ENCODE results near the gene GPR32.
A peak's percentile ranks its signal among the peaks of the same experiment; 100 is the strongest.
"Not testable (repeated sequence)": the region's sequence is repeated elsewhere in the genome, so short reads cannot be mapped to it uniquely, and the experiment has no call there.

The GPR32 gene

GRCh38 chr19:50759886-50760285, 10.4 kb upstream of the GPR32 start:
- CTCF ChIA-PET = interaction anchor here (0.6 to 1.4 kb wide), 2 partner anchors 9 to 24 kb away, joined by 3 read pairs; no protein-coding TSS in a partner anchor
- Histone ChIP-seq H3K4me1 (ENCODE audit: control extremely low read depth in 1 of 4, control insufficient read depth in 4 of 4, insufficient read depth in 4 of 4, low read length in 3 of 4) (peaks cover 0 to 3% (median 0%) of the 10 kb centered on the region in 4 experiments), H3K27ac (ENCODE audit: insufficient read depth in 1 of 2, low read depth in 1 of 2, low read length in 2 of 2, poor library complexity in 1 of 2, severe bottlenecking in 2 of 2) (no peak overlapping the region), H3K36me3 (ENCODE audit: control insufficient read depth in 4 of 4, insufficient read depth in 4 of 4, low read length in 3 of 4) (no peaks in the 10 kb centered on the region), H3K9me3 (ENCODE audit: control extremely low read depth in 1 of 5, control insufficient read depth in 4 of 5, insufficient read depth in 2 of 5, low read depth in 1 of 5, low read length in 4 of 5) (no peaks in the 10 kb centered on the region), H3K4me3 (ENCODE audit: control insufficient read depth in 1 of 7, extremely low read depth in 1 of 7, insufficient read depth in 4 of 7, low read depth in 2 of 7, low read length in 6 of 7) (no peak overlapping the region), H3K27me3 (replicated peaks in 2 of 5; ENCODE audit: control insufficient read depth in 4 of 5, insufficient read depth in 5 of 5, low read length in 4 of 5) (peaks cover 0 to 16% (median under 1%) of the 10 kb centered on the region in 5 experiments)
- DNase-seq = peak; percentile 38 to 62 (median 57)
- POLR2A ChIA-PET = interaction anchor here (0.6 kb wide), 1 partner anchor 27 kb away, joined by 3 read pairs; no protein-coding TSS in a partner anchor
- 90% methylated on average over 2 of the region's 4 CpGs for WGBS (ENCODE audit: insufficient coverage)

DNA sequence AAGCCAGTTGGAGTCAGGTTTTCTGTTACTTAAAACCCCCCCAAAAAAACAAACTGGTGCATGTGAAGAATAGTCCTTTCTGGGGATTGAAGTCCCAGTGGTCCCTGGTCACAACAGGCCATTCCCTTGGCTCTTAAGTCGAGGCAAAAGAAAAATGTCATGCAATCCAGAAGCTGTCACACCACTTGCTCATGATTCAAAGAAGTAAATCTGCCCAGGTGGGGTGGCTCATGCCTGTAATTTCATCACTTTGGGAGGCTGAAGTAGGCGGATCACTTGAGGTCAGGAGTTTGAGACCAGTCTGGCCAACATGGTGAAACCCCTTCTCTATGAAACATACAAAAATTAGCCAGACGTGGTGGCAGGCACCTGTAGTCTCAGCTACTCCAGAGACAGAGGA, 8.8 kb upstream of the GPR32 start:
- H3K36me3 ChIP-seq (ENCODE audit: control insufficient read depth in 4 of 4, insufficient read depth in 4 of 4, low read length in 3 of 4); POLR2A ChIA-PET; H3K27me3 ChIP-seq (replicated peaks in 2 of 5; ENCODE audit: control insufficient read depth in 4 of 5, insufficient read depth in 5 of 5, low read length in 4 of 5); H3K4me1 ChIP-seq (ENCODE audit: control extremely low read depth in 1 of 4, control insufficient read depth in 4 of 4, insufficient read depth in 4 of 4, low read length in 3 of 4); DNase-seq; H3K9me3 ChIP-seq (ENCODE audit: control extremely low read depth in 1 of 5, control insufficient read depth in 4 of 5, insufficient read depth in 2 of 5, low read depth in 1 of 5, low read length in 4 of 5); H3K4me3 ChIP-seq (ENCODE audit: control insufficient read depth in 1 of 7, extremely low read depth in 1 of 7, insufficient read depth in 4 of 7, low read depth in 2 of 7, low read length in 6 of 7); H3K27ac ChIP-seq (ENCODE audit: insufficient read depth in 1 of 2, low read depth in 1 of 2, low read length in 2 of 2, poor library complexity in 1 of 2, severe bottlenecking in 2 of 2); CTCF ChIA-PET: not testable (repeated sequence)
- 93% methylated on average over 2 of the region's 3 CpGs for WGBS (ENCODE audit: insufficient coverage)

DNA sequence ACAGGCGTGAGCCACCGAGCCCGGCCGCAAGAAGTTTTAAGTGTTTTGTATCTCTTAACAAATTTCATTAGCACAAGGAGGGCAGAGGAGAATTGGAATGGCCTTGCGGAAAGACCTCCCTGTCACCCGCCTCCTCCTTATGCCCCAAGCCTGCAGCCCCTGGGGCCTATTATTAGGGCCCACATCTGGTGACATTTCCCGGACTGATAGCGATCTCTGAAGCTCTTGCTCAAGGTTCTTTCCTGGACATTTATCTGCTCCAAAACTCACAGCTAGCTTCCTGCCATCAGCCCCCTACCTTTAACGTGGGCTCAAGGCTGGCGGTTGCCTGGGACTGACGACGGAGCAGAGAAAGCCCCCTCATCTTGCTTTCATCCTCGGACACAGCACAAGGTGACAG, 6.7 kb upstream of the GPR32 start:
- DNase-seq; H3K36me3 ChIP-seq (ENCODE audit: control insufficient read depth in 4 of 4, insufficient read depth in 4 of 4, low read length in 3 of 4); H3K9me3 ChIP-seq (ENCODE audit: control extremely low read depth in 1 of 5, control insufficient read depth in 4 of 5, insufficient read depth in 2 of 5, low read depth in 1 of 5, low read length in 4 of 5); H3K27ac ChIP-seq (ENCODE audit: insufficient read depth in 1 of 2, low read depth in 1 of 2, low read length in 2 of 2, poor library complexity in 1 of 2, severe bottlenecking in 2 of 2); H3K4me1 ChIP-seq (ENCODE audit: control extremely low read depth in 1 of 4, control insufficient read depth in 4 of 4, insufficient read depth in 4 of 4, low read length in 3 of 4); H3K27me3 ChIP-seq (replicated peaks in 2 of 5; ENCODE audit: control insufficient read depth in 4 of 5, insufficient read depth in 5 of 5, low read length in 4 of 5); H3K4me3 ChIP-seq (ENCODE audit: control insufficient read depth in 1 of 7, extremely low read depth in 1 of 7, insufficient read depth in 4 of 7, low read depth in 2 of 7, low read length in 6 of 7); CTCF ChIA-PET; POLR2A ChIA-PET: not testable (repeated sequence)
- 85% methylated on average over 2 of the region's 13 CpGs for WGBS (ENCODE audit: insufficient coverage)

GRCh38 chr19:50764409-50764808, 5.9 kb upstream of the GPR32 start:
- POLR2A ChIA-PET = no interaction called here

DNA sequence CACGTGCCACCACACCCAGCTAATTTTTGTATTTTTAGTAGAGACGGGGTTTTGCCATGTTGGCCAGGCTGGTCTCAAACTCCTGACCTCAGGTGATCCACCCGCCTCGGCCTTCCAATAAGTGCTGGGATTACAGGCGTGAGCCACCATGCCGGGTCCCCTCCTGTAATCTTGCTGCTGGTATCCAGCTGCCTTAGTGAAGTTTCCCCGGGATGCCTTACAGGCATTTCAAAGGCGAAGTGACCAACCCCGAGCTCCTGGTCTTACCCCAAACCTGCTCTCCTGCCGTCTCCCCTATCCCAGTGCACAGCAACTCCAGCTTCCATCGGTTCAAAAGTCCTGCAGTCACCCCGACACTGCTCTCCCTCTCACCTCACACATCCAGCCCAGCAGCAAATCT, 3.5 kb upstream of the GPR32 start:
- POLR2A ChIA-PET; H3K27ac ChIP-seq (ENCODE audit: insufficient read depth in 1 of 2, low read depth in 1 of 2, low read length in 2 of 2, poor library complexity in 1 of 2, severe bottlenecking in 2 of 2); H3K4me3 ChIP-seq (ENCODE audit: control insufficient read depth in 1 of 7, extremely low read depth in 1 of 7, insufficient read depth in 4 of 7, low read depth in 2 of 7, low read length in 6 of 7); H3K27me3 ChIP-seq (replicated peaks in 2 of 5; ENCODE audit: control insufficient read depth in 4 of 5, insufficient read depth in 5 of 5, low read length in 4 of 5); H3K9me3 ChIP-seq (ENCODE audit: control extremely low read depth in 1 of 5, control insufficient read depth in 4 of 5, insufficient read depth in 2 of 5, low read depth in 1 of 5, low read length in 4 of 5); H3K36me3 ChIP-seq (ENCODE audit: control insufficient read depth in 4 of 4, insufficient read depth in 4 of 4, low read length in 3 of 4); DNase-seq; H3K4me1 ChIP-seq (ENCODE audit: control extremely low read depth in 1 of 4, control insufficient read depth in 4 of 4, insufficient read depth in 4 of 4, low read length in 3 of 4): not testable (repeated sequence)
- CTCF ChIA-PET = interaction anchor here (1.2 kb wide), 1 partner anchor 38 kb away, joined by 3 read pairs; no protein-coding TSS in a partner anchor
- WGBS (ENCODE audit: insufficient coverage) = 91% methylated on average over 9 of the region's 12 CpGs

More at GRCh38 chr19:50764409-50764808, 5.9 kb upstream of the GPR32 start:
- H3K27me3 ChIP-seq (replicated peaks in 2 of 5; ENCODE audit: control insufficient read depth in 4 of 5, insufficient read depth in 5 of 5, low read length in 4 of 5) = no peaks in the 10 kb centered on the region
- H3K4me1 ChIP-seq (ENCODE audit: control extremely low read depth in 1 of 4, control insufficient read depth in 4 of 4, insufficient read depth in 4 of 4, low read length in 3 of 4) = peaks cover 0 to 10% (median 3%) of the 10 kb centered on the region in 4 experiments
- no peak for DNase-seq
- no peaks in the 10 kb centered on the region for H3K9me3 ChIP-seq (ENCODE audit: control extremely low read depth in 1 of 5, control insufficient read depth in 4 of 5, insufficient read depth in 2 of 5, low read depth in 1 of 5, low read length in 4 of 5)
- H3K4me3 ChIP-seq (ENCODE audit: control insufficient read depth in 1 of 7, extremely low read depth in 1 of 7, insufficient read depth in 4 of 7, low read depth in 2 of 7, low read length in 6 of 7) = no peak overlapping the region
- no peak overlapping the region for H3K27ac ChIP-seq (ENCODE audit: insufficient read depth in 1 of 2, low read depth in 1 of 2, low read length in 2 of 2, poor library complexity in 1 of 2, severe bottlenecking in 2 of 2)
- CTCF ChIA-PET = no interaction called here
- 100% methylated on average over 3 of the region's 7 CpGs for WGBS (ENCODE audit: insufficient coverage)
- no peaks in the 10 kb centered on the region for H3K36me3 ChIP-seq (ENCODE audit: control insufficient read depth in 4 of 4, insufficient read depth in 4 of 4, low read length in 3 of 4)

DNA sequence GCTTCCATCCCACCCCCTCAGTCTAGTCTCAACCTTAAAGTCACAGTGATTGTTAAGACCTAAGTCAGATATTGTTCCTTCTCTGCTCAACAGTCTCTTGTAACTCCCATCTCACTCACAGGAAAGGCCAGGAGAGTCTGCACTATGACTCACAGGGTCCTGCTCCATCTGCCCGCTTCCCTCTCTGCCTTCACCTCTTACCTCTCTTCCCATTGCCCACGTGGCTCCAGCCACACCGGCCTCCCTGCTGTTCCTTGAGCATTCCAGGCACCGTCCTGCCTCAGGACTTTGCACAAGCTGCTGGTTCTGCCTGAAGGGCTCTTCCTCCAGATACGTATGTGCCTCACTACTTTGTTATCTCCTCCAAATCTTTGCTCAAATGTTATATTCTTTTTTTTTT, 3.0 kb upstream of the GPR32 start:
- POLR2A ChIA-PET; H3K36me3 ChIP-seq (ENCODE audit: control insufficient read depth in 4 of 4, insufficient read depth in 4 of 4, low read length in 3 of 4); H3K27ac ChIP-seq (ENCODE audit: insufficient read depth in 1 of 2, low read depth in 1 of 2, low read length in 2 of 2, poor library complexity in 1 of 2, severe bottlenecking in 2 of 2); H3K4me3 ChIP-seq (ENCODE audit: control insufficient read depth in 1 of 7, extremely low read depth in 1 of 7, insufficient read depth in 4 of 7, low read depth in 2 of 7, low read length in 6 of 7); H3K27me3 ChIP-seq (replicated peaks in 2 of 5; ENCODE audit: control insufficient read depth in 4 of 5, insufficient read depth in 5 of 5, low read length in 4 of 5); H3K4me1 ChIP-seq (ENCODE audit: control extremely low read depth in 1 of 4, control insufficient read depth in 4 of 4, insufficient read depth in 4 of 4, low read length in 3 of 4); H3K9me3 ChIP-seq (ENCODE audit: control extremely low read depth in 1 of 5, control insufficient read depth in 4 of 5, insufficient read depth in 2 of 5, low read depth in 1 of 5, low read length in 4 of 5); DNase-seq: not testable (repeated sequence)
- CTCF ChIA-PET = interaction anchor here (1.2 kb wide), 1 partner anchor 38 kb away, joined by 3 read pairs; no protein-coding TSS in a partner anchor
- WGBS (ENCODE audit: insufficient coverage) = 61% methylated on average over 4 of the region's 5 CpGs

DNA sequence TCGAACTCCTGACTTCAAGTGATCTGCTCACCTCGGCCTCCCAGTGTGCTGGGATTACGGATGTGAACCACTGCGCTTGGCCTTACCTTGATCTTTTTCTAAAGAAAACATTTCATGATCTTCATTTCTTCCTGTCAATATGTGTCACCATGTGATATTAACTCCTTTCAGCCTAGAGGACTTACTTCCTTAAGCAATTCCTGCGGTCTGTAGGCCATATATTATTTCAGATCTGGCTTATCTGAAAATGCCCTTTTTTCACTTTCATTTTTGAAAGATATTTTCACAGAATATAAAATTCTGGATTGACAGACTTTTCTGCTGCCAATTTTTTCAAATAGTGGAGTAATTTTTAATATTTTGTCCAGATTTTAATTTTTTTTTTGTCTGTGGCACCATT, 2.0 kb upstream of the GPR32 start:
- Histone ChIP-seq H3K4me3 (ENCODE audit: control insufficient read depth in 1 of 7, extremely low read depth in 1 of 7, insufficient read depth in 4 of 7, low read depth in 2 of 7, low read length in 6 of 7) (peak overlapping the region in 3 of 7 experiments; percentile 4 to 37 (median 33)), H3K27ac (ENCODE audit: insufficient read depth in 1 of 2, low read depth in 1 of 2, low read length in 2 of 2, poor library complexity in 1 of 2, severe bottlenecking in 2 of 2) (no peak overlapping the region), H3K36me3 (ENCODE audit: control insufficient read depth in 4 of 4, insufficient read depth in 4 of 4, low read length in 3 of 4) (no peaks in the 10 kb centered on the region), H3K4me1 (ENCODE audit: control extremely low read depth in 1 of 4, control insufficient read depth in 4 of 4, insufficient read depth in 4 of 4, low read length in 3 of 4) (peaks cover 0 to 10% (median 3%) of the 10 kb centered on the region in 4 experiments), H3K27me3 (replicated peaks in 2 of 5; ENCODE audit: control insufficient read depth in 4 of 5, insufficient read depth in 5 of 5, low read length in 4 of 5) (no peaks in the 10 kb centered on the region), H3K9me3 (ENCODE audit: control extremely low read depth in 1 of 5, control insufficient read depth in 4 of 5, insufficient read depth in 2 of 5, low read depth in 1 of 5, low read length in 4 of 5) (peaks cover 0 to 2% (median 0%) of the 10 kb centered on the region in 5 experiments)
- ChIA-PET CTCF (no interaction called here), POLR2A (no interaction called here)
- 17% methylated on average over 4 of the region's 5 CpGs for WGBS (ENCODE audit: insufficient coverage)
- DNase-seq = peak; percentile 54 to 77 (median 71)
